OCI-LY7 (cell line): ENCODE data around the gene METTL26. TPM values are rescaled to one million over a fixed set of nuclear protein-coding genes. Genes with fewer than 3 reads are reported as not detected.

Experiments
- BruUV-seq: library from RNA; stranded (reverse); fragments of 400-500 nt; replicated peaks from 2 replicates; lab custom pipeline; 2021; lab: Mats Ljungman, UMichigan
- CTCF ChIA-PET: fragments of 300-600 bp; sonication (Branson Sonifier 250); formaldehyde crosslinking; loops from one replicate; lab custom pipeline; 2022; ENCODE audit warnings: antibody characterized with exemption; ENCODE audit not compliant: unreplicated experiment; lab: Charles Lee
- POLR2A ChIA-PET: fragments of 300-600 bp; sonication (Branson Sonifier 250); formaldehyde crosslinking; loops from one replicate; lab custom pipeline; 2022; ENCODE audit warnings: antibody characterized with exemption; lab: Charles Lee
- DNase-seq: peaks from one replicate; pipeline ENCODE4 v3.0.0-alpha.2; 2015; ENCODE audit warnings: low spot score
- H2AFZ ChIP-seq: fragments of 200-600 bp; sonication (generic), shearing (Covaris generic); 2 replicates; pipeline ENCODE4 v1.6.1; 2014; ENCODE audit warnings: mild to moderate bottlenecking, antibody characterized with exemption, low read length, moderate library complexity
- H3K27ac ChIP-seq: fragments of 200-600 bp; sonication (generic); 2 replicates; pipeline ENCODE4 v1.5.1; 2014; ENCODE audit warnings: mixed run types, low read depth, mild to moderate bottlenecking, moderate library complexity, low read length, inconsistent platforms; ENCODE audit not compliant: poor library complexity, severe bottlenecking
- H3K36me3 ChIP-seq: fragments of 200-600 bp; sonication (generic); 2 replicates; pipeline ENCODE4 v1.6.1; 2014; ENCODE audit warnings: mild to moderate bottlenecking, antibody characterized with exemption, low read length, moderate library complexity, mixed read lengths; ENCODE audit not compliant: insufficient read depth
- H3K4me1 ChIP-seq: fragments of 200-600 bp; sonication (generic); 2 replicates; pipeline ENCODE4 v1.5.1; 2014; ENCODE audit warnings: mild to moderate bottlenecking, low read length; ENCODE audit not compliant: insufficient read depth, poor library complexity, severe bottlenecking
- H3K4me2 ChIP-seq: fragments of 200-600 bp; sonication (generic); 2 replicates; pipeline ENCODE4 v1.6.1; 2014; ENCODE audit warnings: mild to moderate bottlenecking, low read length
- H3K4me3 ChIP-seq: fragments of 200-600 bp; sonication (generic); 2 replicates; pipeline ENCODE4 v1.5.1; 2014; ENCODE audit warnings: mild to moderate bottlenecking, low read depth, low read length; ENCODE audit not compliant: poor library complexity, severe bottlenecking
- H3K79me2 ChIP-seq: fragments of 200-600 bp; sonication (generic); 2 replicates; pipeline ENCODE4 v1.6.1; 2016; ENCODE audit warnings: low read depth, mild to moderate bottlenecking, low read length, moderate library complexity, mixed read lengths; ENCODE audit not compliant: insufficient read depth
- H3K9me2 ChIP-seq: fragments of 200-600 bp; sonication (generic); 2 replicates; pipeline ENCODE4 v1.6.1; 2016; ENCODE audit warnings: mild to moderate bottlenecking, low read length, mixed read lengths; ENCODE audit not compliant: insufficient read depth
- H3K9me3 ChIP-seq: fragments of 200-600 bp; sonication (generic); 2 replicates; pipeline ENCODE4 v1.6.1; 2014; ENCODE audit warnings: mild to moderate bottlenecking, mixed run types, low read length, mixed read lengths
- H4K20me1 ChIP-seq: fragments of 200-600 bp; sonication (generic); 2 replicates; pipeline ENCODE4 v1.6.1; 2014; ENCODE audit warnings: mild to moderate bottlenecking, antibody characterized with exemption, low read length, moderate library complexity, mixed read lengths; ENCODE audit not compliant: insufficient read depth
- CTCF ChIP-seq: fragments of 200-600 bp; sonication (generic); conservative IDR thresholded peaks from 2 replicates; pipeline ENCODE4 v1.5.1; 2014; ENCODE audit warnings: mild to moderate bottlenecking, antibody characterized with exemption, low read length, moderate library complexity, mixed read lengths
- EZH2phosphoT487 ChIP-seq: fragments of 200-600 bp; sonication (generic); IDR thresholded peaks from 2 replicates; pipeline ENCODE4 v1.6.1; 2018; ENCODE audit warnings: low read depth, borderline replicate concordance, mild to moderate bottlenecking, mixed run types, antibody characterized with exemption, low read length, moderate library complexity, mixed read lengths
- intact Hi-C: fragments of 100-400 bp; cut with micrococcal nuclease; formaldehyde crosslinking; loops from one replicate; pipeline ENCODE4 v1.10.0; 2022; ENCODE audit not compliant: unreplicated experiment
- total RNA-seq, 2 experiments: library from RNA; depleted of rRNA in 1 of 2; stranded (reverse); fragments of >200 nt in 1 of 2; shearing (Covaris generic) in 1 of 2; gene quantifications; 2 replicates each; pipeline ENCODE4 v1.2.3, GENCODE V29; 2014 to 2022

The METTL26 gene
- total RNA-seq, 2 experiments from 2014 or later = 99.0 to 152 TPM

GRCh38 chr16:642189-643049 lies 6.3 kb upstream of the METTL26 start:
- peak overlapping the region; percentile 78 for H3K4me3 ChIP-seq
- TF ChIP-seq EZH2phosphoT487 (no peak), CTCF (no peak)
- peak overlapping the region; percentile 74 for H2AFZ ChIP-seq
- peak overlapping the region; percentile 40 for H3K27ac ChIP-seq
- H3K36me3 ChIP-seq = no peaks in the 10 kb centered on the region; the same call in 1 of the 2 replicates
- no peaks in the 10 kb centered on the region for H4K20me1 ChIP-seq
- ChIA-PET POLR2A (no interaction called here), CTCF (no interaction called here)
- DNase-seq = peak; percentile 60
- BruUV-seq = no TSS peak
- intact Hi-C loops = no loop called here
- H3K9me2 ChIP-seq = no peaks in the 10 kb centered on the region
- H3K79me2 ChIP-seq = no peaks in the 10 kb centered on the region; the same call in 1 of the 2 replicates
- H3K9me3 ChIP-seq = no peaks in the 10 kb centered on the region
- H3K4me1 ChIP-seq = peaks cover 45% of the 10 kb centered on the region
- peak overlapping the region; percentile 89 for H3K4me2 ChIP-seq

GRCh38 chr16:641326-642188 lies 5.5 kb upstream of the METTL26 start, which contains the start of gene MCRIP2:
TSS of gene MCRIP2 (plus strand) at chr16:641828. CDS start at chr16:641992, 164 bp downstream.
- POLR2A ChIA-PET = no interaction called here
- no peaks in the 10 kb centered on the region for H4K20me1 ChIP-seq
- H3K9me2 ChIP-seq = no peaks in the 10 kb centered on the region
- no peaks in the 10 kb centered on the region for H3K36me3 ChIP-seq
- H3K4me3 ChIP-seq = peak within 1 kb of the TSS; percentile 78
- no TSS peak for BruUV-seq
- intact Hi-C loops = no loop called here
- CTCF ChIA-PET = no interaction called here
- H3K9me3 ChIP-seq = no peaks in the 10 kb centered on the region
- H2AFZ ChIP-seq = peak within 1 kb of the TSS; percentile 74
- peak within 1 kb of the TSS; percentile 89 for H3K4me2 ChIP-seq
- H3K79me2 ChIP-seq = no peaks in the 10 kb centered on the region; the same call in 1 of the 2 replicates
- H3K4me1 ChIP-seq = peaks cover 48% of the 10 kb centered on the region
- TF ChIP-seq CTCF = no peak
- TF ChIP-seq EZH2phosphoT487 = no peak
- peak; percentile 85 for DNase-seq
- H3K27ac ChIP-seq = peak within 1 kb of the TSS; percentile 40
